Iris pigment epithelial cell (primary cell): ENCODE measurements around the gene SCG5.
A peak's percentile ranks its signal among the peaks of the same experiment; 100 is the strongest.
"Not testable (repeated sequence)": the region's sequence is repeated elsewhere in the genome, so short reads cannot be mapped to it uniquely, and the experiment has no call there.

Experiments used
- DNase-seq: peaks from one replicate; pipeline ENCODE4 v3.0.0-alpha.2; 2011; ENCODE audit warnings: low read depth

SCG5 gene, protein sequence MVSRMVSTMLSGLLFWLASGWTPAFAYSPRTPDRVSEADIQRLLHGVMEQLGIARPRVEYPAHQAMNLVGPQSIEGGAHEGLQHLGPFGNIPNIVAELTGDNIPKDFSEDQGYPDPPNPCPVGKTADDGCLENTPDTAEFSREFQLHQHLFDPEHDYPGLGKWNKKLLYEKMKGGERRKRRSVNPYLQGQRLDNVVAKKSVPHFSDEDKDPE

DNA sequence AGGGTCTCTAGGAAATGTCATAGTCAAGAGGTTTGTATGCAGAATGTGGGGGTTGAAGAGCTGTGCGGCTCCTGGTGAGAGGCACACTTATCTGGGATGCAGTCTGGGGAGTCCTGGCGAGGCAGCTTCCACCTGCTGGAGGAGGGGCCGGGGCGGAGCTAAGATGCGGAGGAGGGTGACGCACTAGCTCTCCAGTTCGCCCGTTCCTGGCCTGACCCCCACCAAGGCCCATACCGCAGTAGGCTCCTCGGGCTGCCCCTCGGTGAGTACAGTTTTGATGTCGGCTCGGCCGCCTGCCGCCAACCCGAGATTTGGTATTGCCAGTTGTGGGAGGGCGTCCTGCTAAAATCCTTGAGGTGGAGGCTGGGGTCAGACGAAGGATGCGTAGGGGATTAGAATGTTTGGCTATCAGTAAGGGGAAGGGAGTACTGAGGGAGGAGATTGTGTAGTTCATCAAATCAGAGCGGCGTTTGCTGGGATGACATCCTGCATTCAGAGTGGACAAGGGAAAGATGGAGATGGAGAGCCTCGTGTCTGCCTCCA lies at the start of gene SCG5:
Gene SCG5, plus strand, starts transcription at position 194 of the 543 bp plus-strand sequence. CDS start 1,883 bp downstream, outside the sequence.
- DNase-seq, result peak; percentile 73

DNA sequence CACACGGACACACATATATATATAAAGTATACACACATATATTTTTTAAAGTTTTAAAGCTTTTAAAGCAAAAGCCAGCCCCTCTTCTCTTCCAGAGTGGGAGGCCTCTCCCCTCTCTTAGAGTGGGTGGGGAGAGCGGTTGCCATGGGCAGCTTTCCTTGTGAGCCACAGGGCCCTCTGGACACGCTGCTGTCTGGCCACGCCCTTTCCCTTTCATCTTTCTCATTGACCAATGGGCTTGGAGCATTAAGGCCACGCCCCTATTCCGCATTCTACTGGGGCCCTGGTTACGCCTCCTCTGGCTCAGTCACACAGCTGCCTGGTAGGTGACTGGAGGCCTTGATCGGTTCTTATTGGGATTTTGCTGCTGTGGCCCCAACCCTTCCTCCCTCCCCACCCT lies 48.4 kb upstream of the SCG5 start, which contains the start of gene GOLGA8N:
Gene GOLGA8N, plus strand, starts transcription at position 306 of the 400 bp plus-strand sequence.
- DNase-seq, result not testable (repeated sequence)

DNA sequence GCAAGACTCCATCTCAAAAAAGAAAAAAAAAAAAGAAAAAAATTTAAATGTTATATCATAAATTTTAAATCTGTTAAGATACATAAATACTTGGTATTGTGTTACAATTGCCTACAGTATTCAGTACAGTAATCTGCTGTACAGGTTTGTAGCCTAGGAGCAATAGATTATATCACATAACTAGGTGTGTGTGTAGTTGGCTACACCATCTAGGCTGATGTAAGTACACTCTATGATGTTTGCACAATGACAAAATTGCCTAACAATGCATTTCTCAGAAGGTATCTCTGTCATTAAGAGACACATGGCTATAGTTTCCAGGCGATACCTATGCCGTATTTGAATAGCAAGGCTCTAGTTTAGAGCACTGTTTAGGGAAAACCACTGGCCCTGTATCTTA lies 32.0 kb upstream of the SCG5 start:
- DNase-seq, result not testable (repeated sequence)

DNA sequence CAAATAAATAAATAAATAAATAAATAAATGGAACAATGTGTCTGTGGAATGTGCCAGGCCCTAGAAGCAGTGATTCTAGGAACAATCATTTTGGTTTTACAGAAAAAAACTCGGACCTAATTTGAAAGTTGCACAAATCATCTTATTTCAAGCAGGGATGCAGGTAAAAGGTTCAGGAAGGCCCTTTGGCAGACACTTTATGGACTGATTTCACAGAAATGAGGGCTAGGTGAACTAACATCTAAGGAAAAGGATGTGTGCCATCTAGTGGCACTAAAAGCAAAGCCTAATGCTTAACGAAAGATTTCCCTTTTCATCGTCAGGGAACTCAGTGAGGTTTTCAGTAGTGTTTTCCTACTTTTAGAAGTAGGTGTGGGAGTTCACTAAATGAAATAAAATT lies 30.8 kb upstream of the SCG5 start:
- peak; percentile 21 for DNase-seq

DNA sequence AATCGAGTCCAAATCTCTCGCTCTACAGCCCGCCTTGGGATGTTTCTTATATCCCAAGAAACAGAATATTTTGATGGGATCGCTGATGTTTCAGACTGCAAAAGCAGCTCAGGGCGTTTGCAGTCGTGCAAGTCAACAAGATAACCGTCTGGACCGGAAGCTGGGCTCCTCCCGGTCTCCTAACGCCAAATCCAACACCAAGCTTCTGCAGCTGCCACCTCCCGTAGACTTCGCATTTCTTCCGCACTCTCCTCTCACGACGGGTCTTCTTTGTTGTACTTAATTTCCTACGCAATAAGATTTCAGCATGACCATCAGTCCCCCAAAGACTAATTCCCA lies 26.8 kb upstream of the SCG5 start:
- DNase-seq, result not testable (repeated sequence)

DNA sequence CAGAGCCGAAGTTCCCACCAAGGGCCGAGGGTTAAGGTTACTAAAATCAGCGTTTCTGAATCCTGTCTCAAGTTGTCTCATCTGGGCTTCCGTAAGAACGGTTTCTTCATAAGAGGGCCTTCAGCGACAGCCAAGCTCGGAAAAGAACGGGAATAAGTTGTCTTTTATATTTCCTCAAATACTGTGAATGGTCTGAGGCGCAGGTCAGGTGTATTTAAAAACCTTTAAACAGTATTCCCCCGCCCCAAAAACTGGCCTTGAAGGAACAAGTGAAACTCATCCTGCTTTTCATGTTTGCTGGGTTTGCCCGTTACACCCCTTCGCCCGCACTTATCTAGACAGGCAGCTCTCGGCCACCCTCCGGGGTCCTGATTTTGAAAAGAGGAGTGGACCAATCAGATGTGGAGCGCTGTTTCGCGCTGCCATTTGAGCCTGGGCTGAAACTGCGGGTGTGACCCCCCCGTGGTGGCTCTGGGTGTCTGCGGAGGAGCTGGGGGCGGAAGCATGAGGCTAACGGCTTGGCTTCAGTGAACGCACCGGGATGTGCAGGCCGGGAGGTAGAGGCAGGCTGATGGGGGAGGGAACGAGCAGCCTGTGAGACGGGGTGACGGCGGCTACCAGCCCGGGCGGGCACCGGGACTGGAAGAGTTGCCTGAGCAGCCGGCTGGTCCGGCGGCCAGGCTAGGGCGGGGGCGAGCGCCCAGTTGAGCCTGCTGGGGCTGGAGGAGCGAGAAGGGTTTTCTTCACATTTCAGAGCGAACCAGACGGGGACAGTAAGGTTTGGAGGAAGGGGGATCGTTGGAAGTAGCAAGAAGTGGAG lies 26.2 kb upstream of the SCG5 start, which contains the start of gene ARHGAP11A:
Gene ARHGAP11A, plus strand, starts transcription at position 454 of the 820 bp plus-strand sequence. CDS start 708 bp downstream, outside the sequence.
- peak; percentile 93 for DNase-seq

DNA sequence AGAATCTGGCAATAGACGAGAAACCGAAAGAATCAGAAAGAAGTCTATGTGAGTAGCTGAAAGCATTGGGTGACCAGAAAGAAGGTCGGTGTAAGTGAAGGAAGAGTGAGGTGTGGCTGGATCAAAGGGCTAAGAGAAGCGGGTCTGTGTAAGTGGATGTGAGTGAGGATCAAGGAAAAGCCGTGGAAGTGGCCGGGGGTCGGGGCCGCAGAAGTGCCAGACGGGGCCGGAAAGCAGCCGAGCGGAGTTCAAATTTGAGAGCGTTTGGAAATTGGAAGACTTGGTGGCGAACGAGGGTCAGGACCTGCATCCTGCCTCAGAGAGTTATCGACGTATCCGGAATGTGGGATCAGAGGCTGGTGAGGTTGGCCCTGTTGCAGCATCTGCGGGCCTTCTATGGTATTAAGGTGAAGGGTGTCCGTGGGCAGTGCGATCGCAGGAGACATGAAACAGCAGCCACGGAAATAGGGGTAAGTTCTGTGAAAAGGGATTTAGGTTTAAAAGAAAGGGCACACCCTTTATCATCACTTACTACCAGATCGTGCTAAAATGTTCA lies 25.6 kb upstream of the SCG5 start:
- DNase-seq, result not testable (repeated sequence)

DNA sequence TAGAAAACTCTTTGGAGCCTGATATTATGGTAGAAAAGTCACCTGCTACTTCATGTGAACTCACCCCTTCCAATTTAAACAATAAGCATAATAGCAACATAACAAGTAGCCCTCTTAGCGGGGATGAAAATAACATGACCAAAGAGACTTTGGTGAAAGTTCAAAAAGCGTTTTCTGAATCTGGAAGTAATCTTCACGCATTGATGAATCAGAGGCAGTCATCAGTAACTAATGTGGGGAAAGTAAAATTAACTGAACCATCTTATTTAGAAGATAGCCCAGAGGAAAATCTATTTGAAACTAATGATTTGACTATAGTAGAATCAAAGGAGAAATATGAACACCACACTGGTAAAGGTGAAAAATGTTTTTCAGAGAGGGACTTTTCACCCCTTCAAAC lies 5.1 kb upstream of the SCG5 start:
- no peak for DNase-seq

DNA sequence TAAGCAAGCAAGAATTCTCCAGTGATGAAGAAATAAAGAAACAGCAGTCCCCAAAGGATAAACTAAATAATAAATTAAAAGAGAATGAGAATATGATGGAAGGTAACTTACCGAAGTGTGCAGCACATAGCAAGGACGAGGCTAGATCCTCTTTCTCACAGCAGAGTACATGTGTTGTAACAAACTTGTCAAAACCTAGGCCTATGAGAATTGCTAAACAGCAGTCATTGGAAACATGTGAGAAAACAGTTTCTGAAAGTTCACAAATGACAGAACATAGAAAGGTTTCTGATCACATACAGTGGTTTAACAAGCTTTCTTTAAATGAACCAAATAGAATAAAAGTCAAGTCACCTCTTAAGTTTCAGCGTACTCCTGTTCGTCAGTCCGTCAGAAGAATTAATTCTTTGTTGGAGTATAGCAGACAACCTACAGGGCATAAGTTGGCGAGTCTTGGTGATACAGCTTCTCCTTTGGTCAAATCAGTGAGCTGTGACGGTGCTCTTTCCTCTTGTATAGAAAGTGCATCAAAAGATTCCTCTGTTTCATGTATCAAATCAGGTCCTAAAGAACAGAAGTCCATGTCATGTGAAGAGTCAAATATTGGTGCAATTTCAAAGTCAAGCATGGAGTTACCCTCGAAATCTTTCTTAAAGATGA lies 4.5 kb upstream of the SCG5 start:
- no peak for DNase-seq

DNA sequence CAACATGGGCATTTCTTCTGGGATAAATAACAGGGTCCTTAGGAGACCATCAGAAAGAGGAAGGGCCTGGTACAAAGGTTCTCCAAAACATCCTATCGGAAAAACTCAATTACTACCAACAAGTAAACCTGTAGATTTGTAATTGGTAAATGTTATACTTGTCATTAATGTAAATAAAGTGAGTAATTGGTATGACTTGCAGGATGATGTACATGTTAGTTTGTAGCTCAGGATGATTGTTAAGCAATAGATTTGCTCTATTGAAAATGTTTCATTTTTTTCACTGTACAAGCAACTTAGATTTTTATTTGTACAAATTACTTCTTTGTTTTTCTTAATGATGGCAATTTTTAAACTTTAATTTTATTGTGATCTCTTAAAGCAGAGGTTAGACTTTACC lies 3.8 kb upstream of the SCG5 start:
- no peak for DNase-seq

DNA sequence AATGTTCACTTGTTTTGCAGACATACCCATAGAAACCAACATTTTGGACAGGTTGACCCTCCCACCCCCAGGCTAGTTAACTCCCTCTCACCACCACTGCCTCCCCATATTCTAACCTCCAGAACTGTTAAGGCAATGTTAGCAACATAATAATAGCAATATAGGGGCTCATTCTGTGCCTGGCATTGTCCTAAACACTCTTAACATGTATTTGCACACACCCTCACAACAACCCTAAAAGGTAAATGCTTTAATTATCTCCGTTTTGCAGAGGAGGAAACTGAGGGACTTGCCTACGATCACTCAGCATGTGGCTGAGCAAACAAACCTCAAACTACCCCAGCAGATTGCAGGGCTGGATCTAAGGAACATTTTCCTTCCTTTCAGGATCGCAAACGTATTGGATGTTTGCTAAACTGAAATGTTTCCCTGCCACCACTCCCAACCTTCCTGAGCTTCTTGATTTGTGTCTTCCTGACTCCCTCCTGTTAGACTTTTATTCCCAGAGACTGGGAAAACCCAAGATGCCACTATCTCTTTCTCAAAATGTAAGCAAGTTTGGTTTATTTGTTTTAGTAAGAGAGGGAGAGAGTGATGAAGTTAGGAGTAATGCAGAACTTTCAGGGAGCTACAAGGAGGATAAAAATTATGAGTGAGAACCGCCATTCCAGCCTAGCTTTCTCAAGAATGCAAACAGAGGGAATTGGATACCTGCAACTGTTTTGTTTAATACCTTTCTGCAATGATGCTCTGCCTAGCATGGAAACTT lies 1.3 kb downstream of the SCG5 start:
- DNase-seq, result no peak

DNA sequence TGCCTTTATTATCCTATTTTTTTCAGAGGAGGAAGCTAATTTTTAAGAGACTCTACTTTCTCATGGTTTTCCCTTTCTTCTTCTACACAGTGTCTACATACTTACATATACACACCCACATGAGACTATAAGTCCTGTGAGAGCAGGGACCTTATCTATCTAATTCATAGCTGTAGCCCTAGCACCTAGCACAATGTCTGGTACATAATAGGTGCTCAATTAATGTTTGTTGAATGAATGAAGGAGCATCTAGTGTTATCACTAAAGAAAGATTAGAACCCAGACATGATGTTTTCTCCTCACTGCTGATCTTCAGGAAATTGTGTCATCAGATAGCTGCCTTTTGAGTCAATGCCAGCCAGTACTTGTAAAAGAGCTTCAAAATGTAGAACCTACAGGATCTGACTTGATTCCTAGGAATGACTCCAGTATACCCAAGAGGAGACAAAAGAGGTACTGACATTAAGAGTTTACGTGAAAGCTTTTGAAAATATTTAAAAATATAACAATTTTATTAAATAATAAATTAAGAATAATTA lies 2.5 kb downstream of the SCG5 start:
- DNase-seq, result peak; percentile 71

DNA sequence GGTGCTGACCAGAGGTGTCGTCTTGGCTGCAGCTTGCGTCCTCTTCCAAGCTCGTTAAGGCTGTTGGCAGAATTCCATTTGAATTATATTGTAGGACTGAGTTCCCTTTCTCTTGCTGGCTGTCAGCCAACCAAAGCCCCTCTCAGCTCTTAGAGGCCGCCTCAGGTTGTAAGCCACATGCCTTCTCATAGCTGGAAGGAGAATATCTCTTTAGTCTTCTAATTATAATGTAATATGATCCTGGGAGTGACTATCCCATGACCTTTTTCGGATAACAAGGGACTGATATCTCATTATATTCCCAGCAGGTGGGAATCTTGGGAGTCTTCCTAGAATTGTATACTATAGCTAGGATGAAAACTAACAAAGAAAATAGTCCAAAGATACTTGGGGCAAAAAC lies 4.8 kb downstream of the SCG5 start:
- no peak for DNase-seq

DNA sequence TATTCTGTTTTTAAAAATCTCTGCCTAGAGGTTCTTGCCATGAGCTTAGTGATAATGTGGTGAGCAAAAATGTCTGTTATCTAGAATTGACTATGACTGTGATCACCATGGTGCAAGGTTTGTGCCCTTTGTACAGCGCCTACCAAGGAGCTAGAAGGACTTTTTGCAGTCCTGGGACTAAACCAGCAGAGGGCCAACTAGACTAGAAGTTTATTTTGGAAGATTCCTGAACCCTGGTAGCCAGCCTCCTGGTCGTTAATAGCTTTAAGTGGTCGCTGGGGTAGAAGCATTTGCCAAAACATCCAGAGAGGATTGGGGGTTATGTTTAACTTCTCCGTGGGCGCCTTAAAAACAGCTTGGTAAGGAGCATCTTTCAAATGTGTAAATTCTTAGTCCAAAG lies 7.8 kb downstream of the SCG5 start:
- DNase-seq, result no peak

DNA sequence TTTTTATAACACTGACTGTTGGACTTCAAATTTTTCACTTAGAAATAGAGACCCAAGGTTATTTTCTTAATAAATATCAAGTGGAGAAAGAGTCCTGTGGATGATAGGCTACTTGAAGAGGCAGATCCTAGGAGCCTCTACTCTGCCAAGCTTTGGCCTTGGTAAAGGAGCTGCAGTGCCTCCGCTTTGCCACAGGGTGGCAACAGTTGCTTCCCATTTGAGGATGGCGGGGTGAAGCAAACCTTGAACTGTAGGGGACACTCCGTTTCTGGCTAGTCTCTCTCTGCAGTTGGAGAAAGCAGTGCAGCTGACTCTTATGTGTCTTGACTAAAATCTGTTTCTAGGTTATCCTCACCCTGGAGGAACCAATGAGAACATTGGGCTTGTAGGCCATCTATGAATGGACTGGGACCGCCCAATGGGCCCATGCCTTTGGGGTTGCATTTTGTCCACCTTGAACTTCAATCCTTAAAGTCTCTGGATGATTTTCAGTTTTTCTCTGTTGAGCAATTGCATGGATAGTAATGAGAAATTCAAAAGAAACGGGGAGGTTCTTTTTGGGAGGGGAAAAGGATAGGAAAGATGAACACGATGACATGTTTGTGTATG lies 9.8 kb downstream of the SCG5 start:
- DNase-seq, result peak; percentile 62

DNA sequence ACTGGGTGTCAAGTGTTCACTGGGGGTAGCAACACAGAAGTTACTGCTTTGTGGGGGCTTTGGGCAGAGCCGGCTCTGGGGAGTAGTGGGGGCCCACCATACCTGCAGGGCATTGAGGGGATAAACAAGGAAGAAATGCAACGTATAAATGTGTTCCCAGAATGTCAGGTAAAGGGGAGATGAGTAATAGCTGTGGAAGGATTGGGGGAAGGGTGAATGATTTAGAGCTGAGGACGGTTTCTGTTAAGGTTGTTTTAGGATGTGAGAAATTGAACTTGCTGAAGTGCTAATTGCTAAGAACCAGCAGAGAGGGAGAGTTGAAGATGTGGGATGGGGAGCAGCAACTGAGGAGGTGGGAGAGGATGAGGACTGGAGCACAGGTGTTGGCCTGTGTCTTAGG lies 10.7 kb downstream of the SCG5 start:
- DNase-seq, result no peak

DNA sequence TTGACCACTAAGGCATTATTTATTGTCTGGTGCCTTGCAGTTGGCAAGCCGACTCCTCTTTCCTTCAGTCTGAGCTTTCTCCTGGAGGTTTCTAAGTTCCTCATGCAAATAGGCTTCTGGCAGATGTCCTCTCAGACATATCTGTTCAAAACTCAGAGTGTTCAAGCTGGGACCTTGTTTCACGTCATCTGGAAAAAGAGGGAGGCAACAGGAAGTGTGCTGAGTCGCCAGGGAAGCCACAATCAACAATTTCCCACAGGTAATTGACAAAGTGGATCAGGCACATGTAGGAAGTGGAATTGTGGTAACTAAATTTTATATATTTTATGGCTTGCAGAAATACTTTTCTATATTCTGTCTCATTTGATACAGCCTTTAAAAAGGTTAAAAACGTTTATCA lies 14.6 kb downstream of the SCG5 start:
- DNase-seq, result no peak

DNA sequence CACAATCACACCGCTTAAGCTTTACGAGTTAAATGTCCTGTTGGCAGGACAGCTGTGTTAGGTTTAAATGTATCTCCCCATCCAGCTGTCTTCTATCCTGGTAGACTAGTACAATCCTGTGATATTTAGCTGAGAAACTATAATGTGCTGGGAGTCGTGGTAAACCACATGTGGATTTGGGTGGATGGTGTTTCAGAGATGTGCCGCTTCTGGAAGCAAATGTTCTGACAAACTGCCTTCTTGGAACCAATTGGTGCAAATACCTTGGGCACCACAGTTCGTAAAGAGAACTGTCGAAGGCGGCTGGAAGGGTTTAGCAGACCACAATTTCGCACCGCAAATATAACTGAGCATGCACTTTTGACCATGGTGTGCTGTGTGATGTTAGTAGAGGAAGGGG lies 15.0 kb downstream of the SCG5 start:
- no peak for DNase-seq

DNA sequence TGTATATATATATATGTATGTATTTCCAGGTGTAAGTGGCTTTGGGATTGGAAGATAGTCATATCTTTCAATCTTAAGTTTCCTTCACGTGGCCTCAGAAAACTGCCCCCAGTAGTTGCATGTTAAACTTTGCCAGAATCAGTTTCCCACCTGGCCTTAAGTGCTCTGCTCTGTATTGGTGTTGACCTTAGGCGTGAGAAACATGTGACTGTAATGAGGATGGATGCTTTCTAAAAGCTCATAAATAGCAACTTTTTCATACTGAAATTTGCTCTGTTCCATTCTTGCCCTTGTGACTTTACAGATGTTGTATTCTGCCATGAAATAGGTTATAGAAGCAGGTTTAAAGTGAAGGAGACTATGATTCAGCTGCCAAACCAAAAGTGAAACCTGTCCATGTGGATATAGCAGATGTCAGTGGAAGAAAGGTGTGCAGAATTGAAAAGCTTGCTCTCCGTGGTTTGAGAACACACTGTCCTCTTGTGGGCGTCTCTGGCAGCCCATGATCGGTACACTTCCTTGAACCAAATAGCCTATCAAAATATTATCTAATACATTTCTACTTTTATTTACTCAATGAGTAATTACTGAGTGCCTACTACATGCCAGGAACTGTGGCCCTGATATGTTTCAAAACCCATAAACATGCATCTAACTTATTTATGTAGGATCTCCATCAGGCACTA lies 15.8 kb downstream of the SCG5 start:
- DNase-seq, result no peak

DNA sequence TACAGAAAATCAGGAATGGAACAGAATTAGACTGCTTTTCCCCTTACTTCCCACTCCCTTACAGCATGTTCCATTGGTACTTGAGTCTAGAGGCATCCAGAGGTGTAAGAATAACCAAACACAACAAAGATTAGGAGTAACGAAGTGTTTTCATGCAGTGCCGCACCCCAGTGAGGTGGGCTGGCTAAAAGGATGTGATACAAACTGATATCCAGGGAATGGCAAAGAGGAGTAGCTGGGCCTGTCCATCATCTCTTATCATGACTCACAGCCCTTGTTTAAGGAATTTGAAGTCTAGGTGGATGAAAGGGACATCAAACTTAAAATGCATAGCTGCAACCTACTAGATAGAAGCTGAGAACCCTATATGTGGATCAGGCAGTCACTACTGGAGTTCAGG lies 16.4 kb downstream of the SCG5 start:
- DNase-seq, result no peak
